CD14-positive monocyte (primary cell): ENCODE results near the gene RNASEL. TPM values are rescaled to one million over a fixed set of nuclear protein-coding genes. Genes with fewer than 3 reads are reported as not detected.

ENCODE experiments used
- DNase-seq, 3 donors: peaks; one replicate each; pipeline ENCODE4 v3.0.0-alpha.2; 2011 to 2022
- H2AFZ ChIP-seq: 2 replicates; pipeline ENCODE4 v1.6.0; 2012; ENCODE audit warnings: mild to moderate bottlenecking, low read depth, low read length, inconsistent platforms; ENCODE audit not compliant: insufficient read depth, poor library complexity, severe bottlenecking
- H3K27ac ChIP-seq, 2 donors: 1 replicate in 1 of 2; 2 replicates in 1 of 2; pipeline ENCODE4 v1.5.1; 2012 to 2013; ENCODE audit warnings: low read length in 2 of 2, control low read depth in 1 of 2, inconsistent platforms in 1 of 2, low read depth in 1 of 2, mild to moderate bottlenecking in 1 of 2
- H3K27me3 ChIP-seq, 2 donors: one replicate each; pipeline versions ENCODE4 v1.6.0 to v1.6.1; 2011 to 2013; ENCODE audit warnings: low read length in 2 of 2; ENCODE audit not compliant: control insufficient read depth in 2 of 2, insufficient read depth in 2 of 2
- H3K36me3 ChIP-seq, 2 donors: replicated peaks in 1 of 2; 1 replicate in 1 of 2; 2 replicates in 1 of 2; pipeline versions ENCODE4 v1.5.1 to v1.6.1; 2012 to 2013; ENCODE audit warnings: low read length in 2 of 2, control low read depth in 1 of 2, inconsistent platforms in 1 of 2, mild to moderate bottlenecking in 1 of 2; ENCODE audit not compliant: insufficient read depth in 2 of 2, control insufficient read depth in 1 of 2
- H3K4me1 ChIP-seq, 2 donors: 1 replicate in 1 of 2; 2 replicates in 1 of 2; pipeline versions ENCODE4 v1.5.1 to v1.6.1; 2012 to 2013; ENCODE audit warnings: low read length in 2 of 2, control low read depth in 1 of 2, inconsistent platforms in 1 of 2, mild to moderate bottlenecking in 1 of 2, moderate library complexity in 1 of 2; ENCODE audit not compliant: insufficient read depth in 2 of 2, control insufficient read depth in 1 of 2
- H3K4me2 ChIP-seq: replicated peaks from 2 replicates; pipeline ENCODE3; 2012; ENCODE audit warnings: low read length, moderate library complexity, mild to moderate bottlenecking; ENCODE audit not compliant: poor library complexity, severe bottlenecking; ENCODE audit errors: extremely low read depth
- H3K4me3 ChIP-seq, 3 experiments: fragments of 200-600 bp in 1 of 3; sonication (generic) in 1 of 3; replicated peaks in 1 of 3; 1 replicate in 2 of 3; 2 replicates in 1 of 3; pipeline ENCODE4 v1.5.1; 2011 to 2013; ENCODE audit warnings: low read length in 3 of 3, mild to moderate bottlenecking in 3 of 3, control low read depth in 2 of 3, low read depth in 2 of 3, inconsistent platforms in 1 of 3, moderate library complexity in 1 of 3
- H3K79me2 ChIP-seq: 2 replicates; pipeline ENCODE4 v1.6.0; 2012; ENCODE audit warnings: mild to moderate bottlenecking, control low read depth, inconsistent platforms, low read length, moderate library complexity; ENCODE audit not compliant: insufficient read depth
- H3K9ac ChIP-seq: 2 replicates; pipeline ENCODE4 v1.6.0; 2017; ENCODE audit warnings: low read length, mild to moderate bottlenecking; ENCODE audit not compliant: insufficient read depth, poor library complexity, severe bottlenecking
- H3K9me3 ChIP-seq, 2 donors: replicated peaks in 1 of 2; 1 replicate in 1 of 2; 2 replicates in 1 of 2; pipeline versions ENCODE4 v1.5.1 to v1.6.1; 2012 to 2013; ENCODE audit warnings: low read length in 2 of 2, control low read depth in 1 of 2; ENCODE audit not compliant: control insufficient read depth in 1 of 2, insufficient read depth in 1 of 2
- H4K20me1 ChIP-seq: 2 replicates; pipeline ENCODE4 v1.6.0; 2012; ENCODE audit warnings: mild to moderate bottlenecking, low read length, control low read depth, moderate library complexity; ENCODE audit not compliant: insufficient read depth
- H3K27ac Mint-ChIP-seq, 7 donors: one replicate each; pipeline ENCODE4 v1.8.0; 2020; ENCODE audit warnings: mild to moderate bottlenecking in 7 of 7, mixed read lengths in 7 of 7, moderate library complexity in 6 of 7, inconsistent platforms in 2 of 7
- H3K27me3 Mint-ChIP-seq, 3 donors: one replicate each; pipeline ENCODE4 v1.8.0; 2021 to 2022; ENCODE audit warnings: low read depth in 3 of 3, mild to moderate bottlenecking in 3 of 3, mixed read lengths in 3 of 3, moderate library complexity in 3 of 3, inconsistent platforms in 1 of 3
- H3K36me3 Mint-ChIP-seq, 2 donors: one replicate each; pipeline ENCODE4 v1.8.0; 2020; ENCODE audit warnings: mixed read lengths in 2 of 2, inconsistent platforms in 1 of 2, mild to moderate bottlenecking in 1 of 2
- H3K4me1 Mint-ChIP-seq: one replicate; pipeline ENCODE4 v1.8.0; 2020; ENCODE audit warnings: mild to moderate bottlenecking, mixed read lengths
- H3K4me3 Mint-ChIP-seq, 2 donors: one replicate each; pipeline ENCODE4 v1.8.0; 2020; ENCODE audit warnings: mild to moderate bottlenecking in 2 of 2, mixed read lengths in 2 of 2, moderate library complexity in 1 of 2
- H3K9me3 Mint-ChIP-seq, 7 donors: one replicate each; pipeline ENCODE4 v1.8.0; 2020 to 2022; ENCODE audit warnings: mixed read lengths in 7 of 7, mild to moderate bottlenecking in 6 of 7, moderate library complexity in 6 of 7, inconsistent platforms in 2 of 7
- CTCF ChIP-seq: fragments of 200-600 bp; IDR thresholded peaks from one replicate; pipeline ENCODE4 v1.8.0; 2022; ENCODE audit warnings: antibody characterized with exemption, mild to moderate bottlenecking
- WGBS: methylation state at CpG from one replicate; pipeline ENCODE4 v1.1.5; 2013; ENCODE audit warnings: missing lambda C conversion rate; ENCODE audit not compliant: insufficient coverage; 5-methylcytosine and 5-hydroxymethylcytosine counted together
- intact Hi-C, 2 donors: fragments of 100-400 bp; cut with micrococcal nuclease; formaldehyde crosslinking; loops; one replicate each; pipeline versions ENCODE4 v1.15.0 to v1.15.1; 2023
- polyA plus RNA-seq, 3 donors: library from polyadenylated mRNA; depleted of rRNA in 1 of 3; unstranded in 2 of 3; stranded (reverse) in 1 of 3; fragments of 300-500 nt in 2 of 3; fragments of >200 nt in 1 of 3; fragmentation: Illumina TruSeq in 2 of 3; gene quantifications; 1 replicate in 2 of 3; 2 replicates in 1 of 3; pipeline ENCODE4 v1.2.3, GENCODE V29; 2012 to 2021

RNASEL gene
- polyA plus RNA-seq, 3 donors, result 6.9 to 12.3 (median 7.9) TPM

GRCh38 chr1:182552527-182552926 lies 36.5 kb downstream of the RNASEL start:
- Histone ChIP-seq H3K4me2 (no peak overlapping the region), H2AFZ (no peak overlapping the region), H3K9ac (no peak overlapping the region), H3K9me3 (peaks cover 7 to 11% of the 10 kb centered on the region in 2 donors), H3K27ac (no peak overlapping the region), H3K4me3 (no peak overlapping the region), H3K36me3 (no peaks in the 10 kb centered on the region), H3K4me1 (no peaks in the 10 kb centered on the region), H3K27me3 (no peaks in the 10 kb centered on the region), H3K79me2 (no peaks in the 10 kb centered on the region), H4K20me1 (no peaks in the 10 kb centered on the region)
- Mint-ChIP-seq H3K4me3 (no peak overlapping the region), H3K4me1 (no peaks in the 10 kb centered on the region), H3K9me3 (peaks cover 8 to 19% (median 14%) of the 10 kb centered on the region in 7 donors), H3K36me3 (no peaks in the 10 kb centered on the region), H3K27me3 (peaks cover 0 to 1% (median 1%) of the 10 kb centered on the region in 3 donors), H3K27ac (no peak overlapping the region)
- no peak for DNase-seq
- no CpG with 5 or more reads among the region's 2 CpGs for WGBS
- no peak for TF ChIP-seq CTCF
- intact Hi-C loops, result no loop called here

GRCh38 chr1:182549811-182550210 lies 39.2 kb downstream of the RNASEL start:
- no peak overlapping the region for H3K4me2 ChIP-seq
- TF ChIP-seq CTCF, result no peak
- no peak for DNase-seq
- no peaks in the 10 kb centered on the region for H3K4me1 Mint-ChIP-seq
- H3K36me3 ChIP-seq, result no peaks in the 10 kb centered on the region
- no peaks in the 10 kb centered on the region for H3K79me2 ChIP-seq
- H3K27me3 ChIP-seq, result no peaks in the 10 kb centered on the region
- H3K9me3 ChIP-seq, result peaks cover 7 to 11% of the 10 kb centered on the region in 2 donors
- H2AFZ ChIP-seq, result no peak overlapping the region
- H3K27me3 Mint-ChIP-seq, result peaks cover 4 to 7% (median 5%) of the 10 kb centered on the region in 3 donors
- H3K36me3 Mint-ChIP-seq, result no peaks in the 10 kb centered on the region
- WGBS, result no CpG with 5 or more reads among the region's 1 CpG
- no peaks in the 10 kb centered on the region for H4K20me1 ChIP-seq
- no peak overlapping the region for H3K9ac ChIP-seq
- H3K4me1 ChIP-seq, result no peaks in the 10 kb centered on the region
- no peak overlapping the region for H3K4me3 ChIP-seq
- peaks cover 8 to 19% (median 16%) of the 10 kb centered on the region in 7 donors for H3K9me3 Mint-ChIP-seq
- intact Hi-C loops, result no loop called here
- peak overlapping the region in 1 of 7 donors; percentile 12 for H3K27ac Mint-ChIP-seq
- no peak overlapping the region for H3K4me3 Mint-ChIP-seq
- no peak overlapping the region for H3K27ac ChIP-seq
